NCI-H524 treated with DMSO at 0.1 percent for 48 hours (cell line): ENCODE results near the gene AGPAT4.
"Not testable (repeated sequence)": the region's sequence is repeated elsewhere in the genome, so short reads cannot be mapped to it uniquely, and the experiment has no call there.

Experiments used
- DNase-seq: peaks from one replicate; lab custom pipeline; 2025; lab: John Stamatoyannopoulos, UW

The AGPAT4 gene

GRCh38 chr6:161227004-161227960, 46.6 kb downstream of the AGPAT4 start:
- DNase-seq = no peak

DNA sequence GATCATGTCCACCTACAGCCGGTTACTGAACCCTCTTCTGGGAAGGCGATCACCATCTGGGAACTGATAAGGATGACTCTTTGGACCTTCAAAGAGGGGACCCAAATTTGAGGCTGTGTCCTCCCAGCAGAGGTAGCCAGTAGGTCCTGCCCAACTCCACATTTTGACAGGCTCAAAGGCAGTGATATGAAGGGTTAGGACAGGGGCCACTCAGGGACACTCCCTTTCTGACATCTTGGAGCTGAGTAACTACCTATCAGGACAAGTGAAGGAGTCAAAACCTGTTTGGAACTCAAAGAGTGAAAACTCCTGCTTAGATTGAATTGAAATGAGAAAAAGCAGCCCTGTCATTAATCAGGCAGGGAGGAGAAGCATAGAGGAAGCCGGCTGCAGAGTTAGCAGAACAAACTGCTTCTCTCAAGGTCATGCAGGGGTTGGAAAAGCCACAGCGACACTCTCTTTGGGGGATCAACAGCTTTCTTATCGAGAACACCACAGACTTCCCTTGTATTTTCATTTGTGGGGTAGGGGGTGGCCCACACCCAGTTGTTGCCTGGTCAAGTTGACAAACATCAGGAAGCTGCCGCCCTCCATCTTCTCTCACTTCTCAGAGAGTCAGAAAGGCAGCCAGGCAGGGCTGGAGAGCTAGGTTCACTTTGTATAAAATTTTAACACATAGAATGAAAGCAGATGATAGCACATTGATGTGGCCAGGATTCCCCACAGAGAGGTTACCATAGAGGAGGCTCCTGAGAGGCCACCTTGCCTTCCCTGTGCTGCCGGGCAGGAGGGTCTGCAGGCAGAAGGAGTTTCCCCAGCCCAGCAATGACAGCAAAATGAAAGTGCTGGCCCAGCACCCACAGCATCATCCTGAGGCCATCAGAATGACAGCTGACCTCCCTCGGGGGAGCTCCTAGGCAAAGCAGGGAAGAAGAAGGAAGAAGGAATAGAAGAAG, 47.6 kb downstream of the AGPAT4 start:
- no peak for DNase-seq

DNA sequence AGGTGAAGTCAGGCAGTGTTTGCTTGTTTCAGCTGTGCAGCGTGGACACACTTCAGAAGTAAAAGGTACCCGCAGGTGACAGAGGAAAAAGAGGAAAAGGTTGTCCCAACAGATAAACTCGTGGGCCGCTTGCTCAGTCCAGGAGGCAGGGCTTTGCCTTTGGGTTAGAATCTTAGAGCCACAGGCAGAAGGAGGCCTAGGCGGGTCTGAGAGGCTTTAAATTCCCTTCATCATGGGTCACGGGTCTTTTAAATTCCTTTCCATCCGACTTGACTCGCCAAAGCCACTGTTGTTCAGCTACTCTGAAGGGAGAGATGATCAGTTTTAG, 48.2 kb downstream of the AGPAT4 start:
- no peak for DNase-seq

- not testable (repeated sequence) for DNase-seq
Measured at GRCh38 chr6:161224951-161225680, 48.7 kb downstream of the AGPAT4 start.

DNA sequence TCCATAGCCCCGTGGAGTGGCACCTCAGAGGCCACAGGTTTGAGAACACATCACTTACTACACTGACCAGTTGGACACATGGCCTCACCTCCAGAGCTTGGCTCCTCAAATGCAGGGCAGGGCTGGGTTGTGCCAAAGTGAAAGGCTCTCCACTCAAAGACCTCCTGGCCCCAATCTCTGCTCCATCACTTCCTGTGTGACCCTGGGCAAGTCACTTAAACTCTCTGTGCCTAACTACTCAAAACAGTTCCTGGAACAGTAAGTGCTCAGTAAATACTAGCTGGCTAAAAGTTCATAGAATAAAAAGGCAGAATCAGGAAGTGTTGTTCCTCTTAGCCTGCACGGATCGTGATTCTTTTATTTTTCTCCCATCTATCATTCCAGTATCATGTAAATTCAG, 50.2 kb downstream of the AGPAT4 start:
- no peak for DNase-seq

- no peak for DNase-seq
Measured at GRCh38 chr6:161222706-161223234, 51.1 kb downstream of the AGPAT4 start.

DNA sequence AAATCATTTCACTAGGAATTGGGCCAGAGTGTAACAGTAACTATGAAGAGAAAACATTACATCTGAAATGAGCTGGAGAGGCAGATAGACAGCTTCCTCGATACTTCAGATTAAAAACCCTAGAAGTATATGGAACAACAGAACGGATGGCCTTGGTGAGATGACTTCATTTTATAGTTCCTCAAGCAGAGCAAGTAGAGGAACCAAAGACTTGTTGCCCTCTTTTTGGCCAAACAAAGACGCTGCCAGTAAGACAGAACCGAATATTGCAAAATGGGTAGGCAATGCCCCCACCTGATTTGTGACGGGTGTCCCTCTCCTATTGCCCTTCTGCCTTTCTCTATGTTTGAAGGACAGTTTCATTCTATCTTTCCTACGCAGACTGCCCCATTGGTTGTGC, 53.5 kb downstream of the AGPAT4 start:
- no peak for DNase-seq

- no peak for DNase-seq
Measured at GRCh38 chr6:161219680-161220079, 54.2 kb downstream of the AGPAT4 start.

DNA sequence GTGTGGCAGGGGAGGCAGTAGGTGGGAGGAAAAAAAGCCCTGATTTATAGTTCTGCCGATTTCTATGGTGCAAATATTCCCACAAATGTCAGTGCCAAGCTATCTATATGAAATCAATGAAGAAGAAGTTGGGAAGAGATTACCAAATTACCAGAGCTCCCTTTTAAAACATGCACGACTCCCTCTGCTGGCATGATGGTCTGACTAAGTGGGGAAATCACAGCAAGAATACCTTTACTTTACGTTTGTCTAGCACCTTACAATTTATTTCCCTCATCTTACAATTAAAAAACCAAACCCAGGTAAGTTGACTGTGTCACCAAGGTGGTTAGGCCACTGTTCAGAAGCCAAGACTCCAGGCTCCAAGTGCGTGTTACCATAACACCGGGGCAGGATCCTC, 55.6 kb downstream of the AGPAT4 start:
- DNase-seq = no peak

- DNase-seq = no peak
Measured at GRCh38 chr6:161217628-161218027, 56.2 kb downstream of the AGPAT4 start.

DNA sequence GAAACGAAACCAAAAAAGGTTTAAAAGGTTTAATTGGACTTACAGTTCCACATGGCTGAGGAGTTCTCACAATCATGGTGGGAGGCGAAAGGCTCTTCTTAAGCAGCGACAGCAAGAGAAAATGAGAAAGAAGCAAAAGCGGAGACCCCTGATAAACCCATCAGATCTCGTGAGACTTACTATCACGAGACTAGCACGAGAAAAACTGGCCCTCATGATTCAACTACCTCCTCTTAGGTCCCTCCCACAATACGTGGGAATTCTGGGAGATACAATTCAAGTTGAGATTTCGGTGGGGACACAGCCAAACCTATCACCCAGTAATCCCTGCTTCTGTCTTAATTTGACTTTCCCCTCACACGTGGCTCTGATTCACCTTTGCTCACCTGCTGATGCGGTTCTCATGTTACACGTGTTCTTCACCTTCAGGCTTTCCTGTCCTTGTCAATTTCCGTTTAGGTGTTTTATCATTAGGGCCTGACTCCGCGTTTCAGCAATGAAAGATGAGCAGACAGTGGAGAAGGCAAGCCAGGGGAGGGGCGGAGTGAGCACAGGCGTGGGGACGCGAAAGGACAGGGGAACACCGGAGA, 57.1 kb downstream of the AGPAT4 start:
- DNase-seq = no peak

DNA sequence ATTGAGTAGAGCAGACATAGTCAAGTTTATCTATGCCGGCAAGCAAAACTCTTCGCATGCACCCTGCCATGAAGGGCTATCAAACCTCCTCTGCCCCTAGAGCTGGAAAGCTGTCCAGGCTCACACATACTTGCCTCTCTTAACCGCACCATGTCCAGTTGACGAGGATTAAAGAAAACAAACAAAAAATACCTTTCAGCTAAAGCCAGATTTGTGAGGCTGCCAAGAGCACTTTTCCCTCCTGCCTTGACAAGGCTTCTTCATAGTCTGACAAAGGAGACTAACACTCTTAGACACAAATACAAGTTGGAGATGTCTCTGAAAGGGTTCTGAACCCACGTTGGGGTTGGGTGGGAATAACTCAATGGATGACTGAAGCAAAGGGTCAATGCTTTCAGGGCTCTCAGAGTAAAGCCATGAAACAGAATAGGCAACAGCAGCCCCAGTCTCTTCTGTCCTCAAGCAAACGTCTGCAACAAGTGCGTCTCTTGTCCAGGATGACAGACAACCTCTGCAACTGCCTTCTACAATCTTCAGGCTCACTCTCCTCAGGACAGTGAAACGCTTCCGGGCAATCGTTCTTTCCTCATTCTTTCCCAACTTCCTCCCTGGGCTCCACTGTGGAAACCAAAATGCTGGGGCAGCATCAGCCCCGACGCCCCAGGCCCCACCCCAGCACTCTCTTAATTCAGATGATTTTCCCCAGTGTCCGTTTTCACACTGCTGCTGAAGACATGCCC, 57.8 kb downstream of the AGPAT4 start:
- DNase-seq = no peak

DNA sequence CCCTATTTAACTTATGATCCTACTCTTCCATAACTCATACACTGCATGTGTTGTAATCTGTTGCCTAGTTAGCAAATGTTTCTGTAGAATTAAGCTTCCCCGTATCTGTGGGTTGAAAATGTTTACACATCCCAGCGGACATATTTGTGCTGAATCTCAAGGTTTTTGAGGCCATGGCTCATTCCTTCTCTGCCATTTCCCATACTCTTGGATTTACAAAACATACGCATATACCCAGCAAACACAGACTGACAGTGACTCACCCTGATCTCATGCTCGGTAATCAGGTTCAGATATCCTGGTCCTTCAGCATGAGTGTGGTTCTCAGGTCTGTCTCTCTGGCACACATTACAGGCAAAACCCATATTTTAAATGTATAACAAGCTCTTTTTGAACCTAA, 58.7 kb downstream of the AGPAT4 start:
- no peak for DNase-seq

DNA sequence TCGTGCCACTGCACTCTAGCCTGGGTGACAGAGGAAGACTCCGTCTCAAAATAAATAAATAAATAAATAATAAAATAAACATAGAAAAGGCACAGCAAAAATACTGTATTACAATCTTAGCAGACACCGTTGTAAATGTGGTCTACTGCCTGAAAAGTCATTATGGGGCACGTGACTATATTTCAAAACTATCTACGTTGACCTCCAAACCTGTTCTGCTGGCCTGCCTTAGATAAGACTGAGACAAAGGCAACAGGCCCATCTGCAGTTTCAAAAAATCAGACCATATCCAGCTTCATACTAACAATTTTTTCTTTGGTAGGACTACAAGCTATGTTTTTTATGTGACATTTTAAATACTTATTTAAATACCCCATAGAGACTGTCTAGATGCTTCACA, 59.1 kb downstream of the AGPAT4 start:
- DNase-seq = no peak

- DNase-seq = no peak
Measured at GRCh38 chr6:161212902-161213301, 61.0 kb downstream of the AGPAT4 start.

GRCh38 chr6:161211380-161212035, 62.4 kb downstream of the AGPAT4 start:
- DNase-seq = no peak

DNA sequence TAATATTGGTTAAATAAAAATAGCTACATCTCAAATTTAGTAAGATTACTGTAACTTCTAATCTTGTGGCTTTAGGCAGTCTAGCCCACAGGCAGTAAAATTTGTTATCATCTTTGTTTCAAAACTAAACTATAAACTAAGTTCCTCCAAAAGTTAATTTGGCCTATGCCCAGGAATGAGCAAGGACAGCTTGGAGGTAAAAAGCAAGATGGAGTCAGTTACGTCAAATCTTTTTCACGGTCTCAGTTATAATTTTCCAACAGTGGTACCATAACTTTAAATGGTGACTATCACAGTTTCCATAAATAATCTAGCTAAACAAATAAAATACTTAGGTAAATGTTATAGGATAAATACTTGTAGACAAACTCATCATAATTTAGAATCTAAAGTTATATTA, 63.0 kb downstream of the AGPAT4 start:
- no peak for DNase-seq

DNA sequence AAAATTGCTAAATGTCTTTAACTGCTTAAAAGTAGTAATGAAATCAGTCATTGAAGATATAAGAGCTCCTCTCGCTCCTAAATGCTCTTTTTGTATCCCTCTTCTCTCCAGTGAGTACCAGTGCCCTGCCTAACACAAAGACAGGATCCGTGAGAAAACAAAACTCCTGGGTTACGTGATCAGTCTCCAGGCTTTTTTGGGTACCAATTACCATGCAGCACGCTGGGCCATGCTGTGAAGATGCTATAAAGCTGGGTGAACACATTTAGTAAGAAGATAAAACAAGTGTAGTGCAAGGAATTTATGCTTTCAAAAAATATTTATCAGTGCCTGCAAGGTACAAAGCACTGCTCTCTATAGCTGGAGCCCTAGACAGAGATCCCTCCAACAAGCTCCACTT, 66.7 kb downstream of the AGPAT4 start:
- DNase-seq = no peak

DNA sequence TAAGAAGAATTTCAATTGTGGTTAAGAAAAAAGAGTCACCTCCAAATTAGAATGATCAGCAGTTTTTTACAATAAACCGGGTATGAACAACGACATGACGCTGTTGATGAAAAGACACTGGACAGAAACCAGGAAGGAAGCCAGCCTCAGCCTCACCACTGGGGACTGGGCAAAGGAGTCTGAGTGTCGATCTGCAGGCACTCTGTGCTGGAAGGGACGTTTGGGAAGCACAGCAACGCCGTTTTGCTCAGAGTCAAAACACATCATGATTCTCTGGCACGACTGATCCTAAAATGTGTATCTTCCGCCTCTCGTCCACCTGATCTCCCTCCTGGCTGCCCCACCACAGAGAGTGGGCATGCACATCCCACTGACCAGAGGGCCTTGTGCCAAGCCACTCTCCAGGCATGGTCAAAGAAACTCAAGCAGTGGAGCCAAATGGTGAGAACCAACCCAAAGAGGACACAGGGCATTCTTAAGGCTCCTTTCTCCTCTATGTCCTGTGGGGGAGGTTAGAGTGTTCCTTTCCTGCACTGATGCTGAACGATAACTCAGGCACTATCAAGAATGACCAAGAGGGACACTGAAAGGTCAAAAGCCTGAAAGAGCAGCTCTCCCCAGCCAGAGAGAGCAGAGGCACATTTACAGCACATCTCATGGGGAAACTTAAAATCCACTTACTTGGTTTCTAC, 68.8 kb downstream of the AGPAT4 start:
- DNase-seq = no peak
